K562 (cell line): Measurements from ENCODE around the gene B4GALNT4. TPM values are rescaled to one million over a fixed set of nuclear protein-coding genes. Genes with fewer than 3 reads are reported as not detected.

Experiments used
- CHD4 ChIP-seq: fragments of 200-600 bp; sonication (generic); IDR thresholded peaks from 3 replicates; pipeline ENCODE4 v1.6.1; 2012; ENCODE audit warnings: low read depth, mild to moderate bottlenecking, mixed read lengths, low read length, inconsistent platforms; ENCODE audit not compliant: insufficient read depth, insufficient replicate concordance, poor library complexity, severe bottlenecking
- RERE ChIP-seq: sonication (generic); formaldehyde crosslinking; IDR thresholded peaks from 2 replicates; pipeline ENCODE4 v1.8.0; 2023; ENCODE audit warnings: missing genetic modification reagents, mild to moderate bottlenecking, borderline replicate concordance
- SMAD3 ChIP-seq: fragments of 450-650 bp; formaldehyde crosslinking; conservative IDR thresholded peaks from 2 replicates; pipeline ENCODE4 v1.4.0; 2020; ENCODE audit warnings: mild to moderate bottlenecking
- polyA plus RNA-seq, 8 experiments: library from polyadenylated mRNA; depleted of rRNA in 4 of 8; stranded (reverse) in 5 of 8; unstranded in 3 of 8; fragments of >200 nt; fragmentation: Nextera tagmentation in 2 of 8; fragmentation: Illumina TruSeq in 1 of 8; extraction: Ambion mirVana in 2 of 8; extraction: Trizol in 1 of 8; gene quantifications; 2 replicates each; pipeline versions ENCODE4 v1.2.1 to v1.2.3, GENCODE V29; 2011 to 2014; ENCODE audit warnings: inconsistent platforms in 1 of 8, missing spikeins in 1 of 8
- total RNA-seq, 7 experiments: library from RNA; depleted of rRNA in 6 of 7; stranded (reverse); fragments of >200 nt in 6 of 7; fragmentation: Illumina TruSeq in 2 of 7; extraction: Trizol in 2 of 7; gene quantifications; 2 replicates each; pipeline versions ENCODE4 v1.2.1 to v1.2.3, GENCODE V29; 2011 to 2021; ENCODE audit warnings: low replicate concordance in 1 of 7

B4GALNT4 gene
- total and polyA plus RNA-seq, 9 of the 15 experiments (the other 6 are each of a cell fraction or from before 2014, with no cell fraction given): 0.20 to 37.1 (median 10.8) TPM; not detected in 1

DNA sequence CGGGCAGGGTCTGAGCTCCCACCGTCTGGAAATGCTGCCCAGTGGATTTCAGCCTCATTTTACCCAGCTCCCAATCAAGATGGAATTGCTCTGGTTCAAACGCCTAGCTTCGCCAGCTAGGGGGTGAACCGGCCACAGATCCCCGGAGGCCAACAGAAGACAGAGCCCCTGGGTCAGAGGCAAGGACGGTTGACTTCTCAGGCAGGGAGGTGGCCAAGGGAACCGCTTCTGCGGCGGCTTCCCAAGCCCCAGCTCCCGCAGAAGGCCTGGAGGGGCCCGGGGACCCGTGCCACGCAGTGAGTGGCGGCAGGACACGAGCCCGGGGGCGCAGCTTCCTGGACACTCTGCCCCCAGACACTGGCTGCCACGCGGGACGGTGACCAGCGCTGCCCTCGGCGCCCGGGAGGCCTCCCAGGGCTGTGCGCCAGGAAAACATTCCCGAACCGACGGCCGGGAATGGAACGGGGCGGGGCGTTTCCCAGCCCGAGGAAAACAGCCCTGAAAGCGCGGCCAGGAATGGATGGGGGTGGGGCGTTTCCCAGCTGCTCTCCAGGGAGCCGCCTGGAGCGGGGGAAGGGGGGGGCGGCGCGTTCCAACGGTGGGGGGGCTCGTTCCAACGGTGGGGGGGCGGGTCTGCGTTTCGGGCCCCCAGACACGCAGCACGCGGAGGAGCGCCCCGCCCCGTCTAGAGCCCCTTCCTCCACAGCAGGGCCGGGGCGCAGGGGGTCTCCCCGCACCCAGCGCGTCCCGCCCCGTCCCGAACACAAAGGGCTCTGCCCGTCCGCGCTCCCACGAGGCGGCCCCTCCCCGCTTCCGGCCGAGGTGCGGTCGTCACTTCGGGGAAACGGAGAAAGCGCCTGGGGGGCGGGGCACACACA, 13.5 kb upstream of the B4GALNT4 start (continued):
- TF ChIP-seq RERE (CRISPR knock-in tag): no peak
- no peak; the same call in 1 of the 2 replicates for TF ChIP-seq SMAD3 (CRISPR knock-in tag)
- no peak for TF ChIP-seq CHD4
